Heart left ventricle (tissue), 16 donors: ENCODE measurements around the gene TRIM47. TPM values are rescaled to one million over a fixed set of nuclear protein-coding genes. Genes with fewer than 3 reads are reported as not detected.
A peak's percentile ranks its signal among the peaks of the same experiment; 100 is the strongest.

Experiments used
- ATAC-seq, 4 donors: fragments of 200-7000 bp; cut with Tn5 transposase; one replicate each; pipeline ENCODE4 v1.9.1; 2020 to 2022; ENCODE audit warnings: moderate library complexity in 4 of 4, mild to moderate bottlenecking in 3 of 4, moderate number of reproducible peaks in 1 of 4
- DNase-seq, 5 donors: peaks; one replicate each; pipeline ENCODE4 v3.0.0-alpha.2; 2020
- H3K27ac ChIP-seq, 12 donors: fragments of 200-600 bp; sonication (generic) in 4 of 12; one replicate each; pipeline versions ENCODE4 v1.5.0 to v1.8.0; 2016 to 2022; ENCODE audit warnings: mild to moderate bottlenecking in 2 of 12
- H3K27me3 ChIP-seq, 9 donors: fragments of 200-600 bp; sonication (generic) in 2 of 9; one replicate each; pipeline versions ENCODE4 v1.5.1 to v1.8.0; 2016 to 2022; ENCODE audit warnings: mild to moderate bottlenecking in 3 of 9
- H3K36me3 ChIP-seq, 9 donors: fragments of 200-600 bp; sonication (generic) in 2 of 9; one replicate each; pipeline versions ENCODE4 v1.5.0 to v1.8.0; 2018 to 2022; ENCODE audit warnings: mild to moderate bottlenecking in 2 of 9
- H3K4me1 ChIP-seq, 12 donors: fragments of 200-600 bp; sonication (generic) in 4 of 12; one replicate each; pipeline versions ENCODE4 v1.5.0 to v1.8.0; 2016 to 2022; ENCODE audit warnings: mild to moderate bottlenecking in 3 of 12
- H3K4me3 ChIP-seq, 12 donors: fragments of 200-600 bp; sonication (generic) in 4 of 12; one replicate each; pipeline versions ENCODE4 v1.5.0 to v1.8.0; 2017 to 2022; ENCODE audit warnings: mild to moderate bottlenecking in 9 of 12, moderate library complexity in 4 of 12
- H3K9me3 ChIP-seq, 12 donors: fragments of 200-600 bp; sonication (generic) in 4 of 12; one replicate each; pipeline versions ENCODE4 v1.5.0 to v1.8.0; 2016 to 2022; ENCODE audit warnings: mild to moderate bottlenecking in 1 of 12
- POLR2A ChIP-seq, 2 donors: fragments of 450-650 bp; IDR thresholded peaks; one replicate each; pipeline ENCODE4 v1.6.1; 2017; ENCODE audit warnings: antibody characterized with exemption in 2 of 2, mild to moderate bottlenecking in 2 of 2, moderate library complexity in 2 of 2
- WGBS, 4 donors: extraction: QIAGEN DNeasy Blood & Tissue Kit in 2 of 4; methylation state at CpG; one replicate each; pipeline versions ENCODE4 v1.1.5 to v1.1.7; 2013 to 2018; 5-methylcytosine and 5-hydroxymethylcytosine counted together
- intact Hi-C, 10 donors: fragments of 100-400 bp; cut with DNase I; formaldehyde crosslinking; loops; one replicate each; pipeline versions ENCODE4 v1.11.1 to v1.14.2; 2022
- polyA plus RNA-seq, 2 donors: library from polyadenylated mRNA; stranded (reverse); fragments of 200-250 nt; gene quantifications; one replicate each; pipeline ENCODE4 v1.2.3, GENCODE V29; 2013
- total RNA-seq, 9 donors: library from RNA; depleted of rRNA in 2 of 9; stranded (reverse); fragments of >200 nt in 2 of 9; fragmentation: NEBNext Ultra II Directional in 3 of 9; extraction: Animal tissue kit (Norgen Biotek cat#: 25700) in 3 of 9; gene quantifications; one replicate each; pipeline versions ENCODE4 v1.1.0 to v1.2.4, GENCODE V29; 2016 to 2023
- TF ChIP-seq, protein P1 (sequence below), 12 donors: fragments of 200-600 bp; sonication (generic) in 4 of 12; IDR thresholded peaks; one replicate each; pipeline versions ENCODE4 v1.5.0 to v1.8.0; 2018 to 2022; ENCODE audit warnings: antibody characterized with exemption in 12 of 12, mild to moderate bottlenecking in 5 of 12
- donor health status: ischemic (EF 13 %, LVEDD 7.1; RV severe dilation, severe dysfunction).
- donor health status: healthy with polysubstance abuse.
- donor health status: DM: no; HTN: yes; CAD: no.
- donor health status: DM: no; HTN: no; CAD: no.
- donor health status: ischemic (EF 25% LVEDD 6.9; RV normal size, moderate dysfunction).
- donor health status: ischemic (EF 25% LVEDD 5.7; RV mildly dilated, moderate dysfunction).
- donor health status: healthy.
- donor health status: DM: yes; HTN: yes; CAD: no.
- donor health status: ischemic (EF 35%, LVEDD 5.7; RV mildly dilated, moderate dysfunction).
- donor health status: nonischemic (EF 11% LVEDD 7.7; RV severe dilation, severe dysfunction).
- donor health status: DM: yes; HTN: yes; CAD: no.
- donor health status: PGD.
- donor health status: ischemic (EF 29% LVEDD 5.4; RV normal size, mild dysfunction).
- donor health status: nonischemic (EF 23%, LVEDD 6.1; RV moderate dilation, normal function).

Gene TRIM47
- total and polyA plus RNA-seq, 11 donors = 20.1 to 53.4 (median 23.3) TPM

DNA sequence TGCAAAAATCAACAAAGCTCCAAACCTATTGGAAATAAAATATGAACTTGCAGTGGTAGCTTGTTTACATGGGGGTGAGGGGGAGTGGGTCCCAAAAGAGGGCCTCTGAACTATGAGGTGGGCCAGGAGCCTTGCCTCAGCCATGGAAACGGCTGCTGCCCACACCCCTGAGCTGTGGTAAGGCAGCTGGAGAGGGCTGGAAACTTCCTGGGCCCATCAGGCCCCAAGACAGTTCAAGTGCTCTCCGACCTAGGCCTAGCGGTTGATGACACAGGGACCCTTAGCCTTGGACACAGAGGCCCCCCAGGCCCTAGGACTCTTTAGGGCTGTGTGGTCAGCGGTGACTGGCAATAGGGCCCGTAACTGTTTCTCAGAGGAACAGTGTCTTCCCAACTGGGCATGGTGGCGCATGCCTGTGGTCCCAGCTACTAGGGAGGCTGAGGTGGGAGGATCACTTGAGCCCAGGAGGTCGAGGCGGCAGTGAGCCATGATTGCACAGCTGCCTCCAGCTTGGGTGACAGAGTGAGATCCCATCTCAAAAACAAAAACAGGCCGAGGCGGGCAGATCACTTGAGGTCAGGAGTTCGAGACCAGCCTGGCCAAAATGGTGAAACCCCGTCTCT is 52.5 kb downstream of the TRIM47 start:
- H3K4me1 ChIP-seq = peaks cover 5 to 31% (median 22%) of the 10 kb centered on the region in 12 donors
- intact Hi-C loops = loop anchor here in 4 of 10 donors (2.0 to 10.0 kb wide), 3 partner anchors 39 to 61 kb away; partner anchors contain the start of genes GALK1 (in 1 of the 4) and UNK (in 1 of the 4)

DNA sequence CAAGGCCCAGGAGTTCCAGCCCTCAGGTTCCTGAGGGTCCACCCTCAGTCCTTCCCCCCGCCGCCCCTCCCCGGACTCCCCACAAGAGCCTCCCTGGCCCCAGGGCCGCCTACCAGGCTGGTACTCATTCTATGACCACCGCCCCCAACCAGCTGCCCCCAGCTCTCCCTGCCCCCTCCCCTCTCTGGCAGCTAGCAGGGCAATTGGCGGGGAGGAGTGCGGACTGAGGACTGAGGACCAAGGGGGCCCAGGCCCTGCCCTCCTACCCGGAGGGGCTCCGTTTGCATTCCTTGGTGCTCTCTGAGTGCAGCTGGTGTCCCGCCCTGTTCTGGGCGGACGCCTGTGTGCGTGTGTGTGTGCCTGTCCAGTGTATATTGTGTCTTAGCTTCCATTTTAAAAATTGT is 53.2 kb downstream of the TRIM47 start:
- WGBS, 4 donors = 79 to 95% (median 91%) methylated on average over 8 to 13 of the region's 13 CpGs
- H3K4me3 ChIP-seq = no peak overlapping the region
- no peak for TF ChIP-seq POLR2A (IDR thresholded peaks at IDR 0.05)
- TF ChIP-seq, protein P1, sequence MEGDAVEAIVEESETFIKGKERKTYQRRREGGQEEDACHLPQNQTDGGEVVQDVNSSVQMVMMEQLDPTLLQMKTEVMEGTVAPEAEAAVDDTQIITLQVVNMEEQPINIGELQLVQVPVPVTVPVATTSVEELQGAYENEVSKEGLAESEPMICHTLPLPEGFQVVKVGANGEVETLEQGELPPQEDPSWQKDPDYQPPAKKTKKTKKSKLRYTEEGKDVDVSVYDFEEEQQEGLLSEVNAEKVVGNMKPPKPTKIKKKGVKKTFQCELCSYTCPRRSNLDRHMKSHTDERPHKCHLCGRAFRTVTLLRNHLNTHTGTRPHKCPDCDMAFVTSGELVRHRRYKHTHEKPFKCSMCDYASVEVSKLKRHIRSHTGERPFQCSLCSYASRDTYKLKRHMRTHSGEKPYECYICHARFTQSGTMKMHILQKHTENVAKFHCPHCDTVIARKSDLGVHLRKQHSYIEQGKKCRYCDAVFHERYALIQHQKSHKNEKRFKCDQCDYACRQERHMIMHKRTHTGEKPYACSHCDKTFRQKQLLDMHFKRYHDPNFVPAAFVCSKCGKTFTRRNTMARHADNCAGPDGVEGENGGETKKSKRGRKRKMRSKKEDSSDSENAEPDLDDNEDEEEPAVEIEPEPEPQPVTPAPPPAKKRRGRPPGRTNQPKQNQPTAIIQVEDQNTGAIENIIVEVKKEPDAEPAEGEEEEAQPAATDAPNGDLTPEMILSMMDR (IDR thresholded peaks at IDR 0.05) = no peak
- DNase-seq (peak in 1 of 5 donors; percentile 5), ATAC-seq (no peak)
- intact Hi-C loops = loop anchor here in 3 of 10 donors (5.0 to 10.0 kb wide), 2 partner anchors 38 to 60 kb away; partner anchors contain the start of gene GALK1 (in 1 of the 3)
- peak overlapping the region in 7 of 12 donors; percentile 22 to 58 (median 41) for H3K27ac ChIP-seq
- peaks cover 5 to 31% (median 22%) of the 10 kb centered on the region in 12 donors for H3K4me1 ChIP-seq
- no peaks in the 10 kb centered on the region for H3K27me3 ChIP-seq
- peaks cover 0 to 76% (median 48%) of the 10 kb centered on the region in 9 donors for H3K36me3 ChIP-seq
- H3K9me3 ChIP-seq = no peaks in the 10 kb centered on the region

More for the DNA sequence above, 52.5 kb downstream of the TRIM47 start:
- TF ChIP-seq, protein P1 (IDR thresholded peaks at IDR 0.05) = no peak
- no peak for ATAC-seq
- H3K36me3 ChIP-seq = peaks cover 0 to 76% (median 41%) of the 10 kb centered on the region in 9 donors
- peak overlapping the region in 2 of 12 donors; percentile 11 to 84 for H3K27ac ChIP-seq
- no peaks in the 10 kb centered on the region for H3K27me3 ChIP-seq
- no peak overlapping the region for H3K4me3 ChIP-seq
- no peak for DNase-seq
- H3K9me3 ChIP-seq = no peaks in the 10 kb centered on the region
- WGBS, 4 donors = 91 to 93% (median 92%) methylated on average over 8 to 12 of the region's 12 CpGs

DNA sequence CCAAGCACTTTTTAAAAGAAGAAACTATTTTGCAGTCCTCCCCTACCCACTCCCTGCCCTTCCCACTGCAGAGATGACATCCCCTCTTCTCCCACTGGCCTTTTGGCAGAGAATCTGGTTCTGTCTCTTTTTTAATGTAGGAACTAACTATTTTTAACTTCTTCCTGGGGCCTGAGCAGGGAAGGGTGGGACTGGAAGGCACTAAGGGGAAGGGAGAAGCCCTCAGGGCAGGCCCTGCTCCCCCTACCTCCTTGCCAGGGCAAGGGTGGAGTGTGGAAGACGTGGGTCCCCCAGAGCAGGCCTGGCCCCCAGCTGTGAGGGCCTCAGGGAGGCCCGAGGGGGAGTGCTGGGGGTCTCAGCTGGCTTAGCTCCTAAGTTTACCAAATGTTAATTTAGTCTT is 53.7 kb downstream of the TRIM47 start:
- H3K4me1 ChIP-seq = peaks cover 5 to 31% (median 22%) of the 10 kb centered on the region in 12 donors
- ATAC-seq (no peak), DNase-seq (no peak)
- TF ChIP-seq POLR2A (IDR thresholded peaks at IDR 0.05) = no peak
- TF ChIP-seq, protein P1 (IDR thresholded peaks at IDR 0.05) = no peak
- no peaks in the 10 kb centered on the region for H3K9me3 ChIP-seq
- H3K4me3 ChIP-seq = no peak overlapping the region
- intact Hi-C loops = loop anchor here in 3 of 10 donors (5.0 to 10.0 kb wide), 2 partner anchors 37 to 60 kb away; partner anchors contain the start of gene GALK1 (in 1 of the 3)
- peaks cover 0 to 76% (median 53%) of the 10 kb centered on the region in 9 donors for H3K36me3 ChIP-seq
- H3K27ac ChIP-seq = peak overlapping the region in 7 of 12 donors; percentile 22 to 58 (median 41)
- H3K27me3 ChIP-seq = no peaks in the 10 kb centered on the region
- WGBS, 4 donors = 31 to 65% (median 52%) methylated on average over 2 of the region's 2 CpGs

Other genes with a start within 250 kb of the TRIM47 start
- 10 to 100 TPM in 2 of 9 donors, 1 to 10 TPM in 7; 1.8 to 18.2 (median 6.8) TPM for gene SMIM5, start 245.1 kb downstream of the TRIM47 start, total RNA-seq
- 10 to 100 TPM in 1 of 2 donors, 1 to 10 TPM in 1; 3.7 to 17.7 TPM for gene SMIM5, start 245.1 kb downstream of the TRIM47 start, polyA plus RNA-seq
- 10 to 100 TPM in 5 of 9 donors, 1 to 10 TPM in 4; 6.0 to 15.9 (median 10.2) TPM for gene RECQL5, start 211.4 kb downstream of the TRIM47 start, total RNA-seq
- 10 to 100 TPM in 1 of 2 donors, 1 to 10 TPM in 1; 7.8 to 13.3 TPM for gene RECQL5, start 211.4 kb downstream of the TRIM47 start, polyA plus RNA-seq
- gene SAP30BP, start 211.2 kb downstream of the TRIM47 start, total RNA-seq = 10 to 100 TPM; 40.9 to 67.8 (median 54.4) TPM
- 100 to 1,000 TPM in 1 of 2 donors, 10 to 100 TPM in 1; 59.9 to 121 TPM for gene SAP30BP, start 211.2 kb downstream of the TRIM47 start, polyA plus RNA-seq
- gene ITGB4, start 157.1 kb downstream of the TRIM47 start, total RNA-seq = 10 to 100 TPM in 6 of 9 donors, 1 to 10 TPM in 3; 5.1 to 26.8 (median 11.0) TPM
- gene ITGB4, start 157.1 kb downstream of the TRIM47 start, polyA plus RNA-seq = 1 to 10 TPM; 4.0 to 7.5 TPM
- 10 to 100 TPM in 8 of 9 donors, 1 to 10 TPM in 1; 9.6 to 30.6 (median 16.5) TPM for gene GALK1, start 113.4 kb downstream of the TRIM47 start, total RNA-seq
- gene GALK1, start 113.4 kb downstream of the TRIM47 start, polyA plus RNA-seq = 10 to 100 TPM; 25.5 to 31.2 TPM
- gene UNK, start 93.8 kb downstream of the TRIM47 start, total RNA-seq = 10 to 100 TPM; 11.3 to 27.5 (median 16.3) TPM
- 10 to 100 TPM; 14.6 to 18.5 TPM for gene UNK, start 93.8 kb downstream of the TRIM47 start, polyA plus RNA-seq
- 10 to 100 TPM in 2 of 9 donors, 1 to 10 TPM in 7; 2.1 to 28.5 (median 6.0) TPM for gene UNC13D, start 34.2 kb downstream of the TRIM47 start, total RNA-seq
- 1 to 10 TPM; 4.5 to 5.8 TPM for gene UNC13D, start 34.2 kb downstream of the TRIM47 start, polyA plus RNA-seq
- gene WBP2, start 23.2 kb downstream of the TRIM47 start, total RNA-seq = 100 to 1,000 TPM; 134 to 311 (median 158) TPM
- gene WBP2, start 23.2 kb downstream of the TRIM47 start, polyA plus RNA-seq = 100 to 1,000 TPM; 128 to 217 TPM
- gene TRIM65, start 18.4 kb upstream of the TRIM47 start, total RNA-seq = 10 to 100 TPM in 3 of 9 donors, 1 to 10 TPM in 6; 6.8 to 16.1 (median 9.5) TPM
- gene TRIM65, start 18.4 kb upstream of the TRIM47 start, polyA plus RNA-seq = 10 to 100 TPM in 1 of 2 donors, 1 to 10 TPM in 1; 7.5 to 10.5 TPM
- 100 to 1,000 TPM in 5 of 9 donors, 10 to 100 TPM in 4; 54.8 to 126 (median 106) TPM for gene MRPL38, start 26.3 kb upstream of the TRIM47 start, total RNA-seq
- 100 to 1,000 TPM in 1 of 2 donors, 10 to 100 TPM in 1; 79.7 to 111 TPM for gene MRPL38, start 26.3 kb upstream of the TRIM47 start, polyA plus RNA-seq
- gene FBF1, start 62.5 kb upstream of the TRIM47 start, total RNA-seq = 1 to 10 TPM; 1.5 to 5.4 (median 2.9) TPM
- gene FBF1, start 62.5 kb upstream of the TRIM47 start, polyA plus RNA-seq = 1 to 10 TPM; 2.0 to 3.9 TPM
- 100 to 1,000 TPM in 2 of 9 donors, 10 to 100 TPM in 7; 65.5 to 117 (median 84.8) TPM for gene ACOX1, start 100.6 kb upstream of the TRIM47 start, total RNA-seq
- 10 to 100 TPM; 19.5 to 28.7 TPM for gene ACOX1, start 100.6 kb upstream of the TRIM47 start, polyA plus RNA-seq
- 10 to 100 TPM in 3 of 9 donors, 1 to 10 TPM in 6; 3.3 to 15.6 (median 8.6) TPM for gene TEN1, start 100.7 kb upstream of the TRIM47 start, total RNA-seq
- gene TEN1, start 100.7 kb upstream of the TRIM47 start, polyA plus RNA-seq = 10 to 100 TPM; 17.8 to 22.1 TPM
- 1 to 10 TPM in 6 of 9 donors, under 1 TPM in 1, not detected in 2; 0.46 to 3.1 (median 1.5) TPM for gene CDK3, start 122.3 kb upstream of the TRIM47 start, total RNA-seq
- 1 to 10 TPM; 1.6 to 3.6 TPM for gene CDK3, start 122.3 kb upstream of the TRIM47 start, polyA plus RNA-seq
- 1 to 10 TPM in 1 of 9 donors, under 1 TPM in 5, not detected in 3; 0.04 to 2.0 (median 0.09) TPM for gene EVPL, start 148.7 kb upstream of the TRIM47 start, total RNA-seq
- under 1 TPM; 0.03 to 0.04 TPM for gene EVPL, start 148.7 kb upstream of the TRIM47 start, polyA plus RNA-seq
- 10 to 100 TPM; 33.2 to 66.8 (median 59.4) TPM for gene SRP68, start 193.9 kb upstream of the TRIM47 start, total RNA-seq
- 10 to 100 TPM; 26.8 to 80.0 TPM for gene SRP68, start 193.9 kb upstream of the TRIM47 start, polyA plus RNA-seq
- gene GALR2, start 196.2 kb upstream of the TRIM47 start, total RNA-seq = not detected
- under 1 TPM in 1 of 2 donors, not detected in 1; 0.18 TPM for gene GALR2, start 196.2 kb upstream of the TRIM47 start, polyA plus RNA-seq
- gene ZACN, start 200.6 kb upstream of the TRIM47 start, total RNA-seq = under 1 TPM in 1 of 9 donors, not detected in 8; 0.13 TPM
- gene ZACN, start 200.6 kb upstream of the TRIM47 start, polyA plus RNA-seq = 1 to 10 TPM in 1 of 2 donors, under 1 TPM in 1; 0.51 to 1.5 TPM
- 100 to 1,000 TPM in 1 of 9 donors, 10 to 100 TPM in 8; 64.4 to 107 (median 80.5) TPM for gene EXOC7, start 225.2 kb upstream of the TRIM47 start, total RNA-seq
- gene EXOC7, start 225.2 kb upstream of the TRIM47 start, polyA plus RNA-seq = 10 to 100 TPM; 39.7 to 62.5 TPM